ENCODE results near the gene TRAF3. TPM values are rescaled to one million over a fixed set of nuclear protein-coding genes. Genes with fewer than 3 reads are reported as not detected.

TRAF3 gene
- total RNA-seq, 1 donor from 2014 or later = 26.3 TPM

DNA sequence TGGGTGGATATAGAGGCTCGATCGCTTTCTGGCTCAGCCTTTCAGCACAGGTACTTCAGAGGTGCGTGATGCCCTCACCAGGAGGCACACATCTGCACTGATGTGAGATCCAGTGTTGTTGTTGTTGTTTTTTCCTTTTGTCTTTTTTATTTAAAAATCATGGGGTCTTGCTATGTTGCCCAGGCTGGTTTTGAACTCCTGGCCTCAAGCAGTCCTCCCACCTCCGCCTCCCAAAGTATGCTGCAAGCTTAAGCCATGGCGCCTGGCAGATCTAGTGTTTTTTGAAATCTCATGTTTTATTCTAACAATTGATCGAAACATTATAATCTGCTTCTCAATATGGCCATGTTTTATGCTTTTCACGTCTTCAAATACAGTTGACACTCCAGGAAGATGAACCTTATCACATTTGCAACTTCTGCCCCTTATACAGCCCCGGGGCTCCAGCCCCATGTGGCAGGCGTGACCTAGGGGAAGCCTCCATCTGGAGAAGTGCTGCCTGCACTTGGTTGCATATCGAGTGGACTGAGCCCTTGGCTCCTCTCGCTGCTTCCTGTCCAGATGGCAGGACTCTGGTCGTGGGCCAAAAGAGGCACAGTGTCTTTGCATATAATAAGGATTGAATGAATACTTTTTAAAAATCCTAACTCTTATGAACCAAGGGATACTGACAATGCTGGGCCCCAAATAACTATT is 71.7 kb downstream of the TRAF3 start:
- no peak overlapping the region for H3K4me3 Mint-ChIP-seq (ENCODE audit: low read depth)
- H3K27me3 Mint-ChIP-seq = no peaks in the 10 kb centered on the region
- TF ChIP-seq, protein P1, sequence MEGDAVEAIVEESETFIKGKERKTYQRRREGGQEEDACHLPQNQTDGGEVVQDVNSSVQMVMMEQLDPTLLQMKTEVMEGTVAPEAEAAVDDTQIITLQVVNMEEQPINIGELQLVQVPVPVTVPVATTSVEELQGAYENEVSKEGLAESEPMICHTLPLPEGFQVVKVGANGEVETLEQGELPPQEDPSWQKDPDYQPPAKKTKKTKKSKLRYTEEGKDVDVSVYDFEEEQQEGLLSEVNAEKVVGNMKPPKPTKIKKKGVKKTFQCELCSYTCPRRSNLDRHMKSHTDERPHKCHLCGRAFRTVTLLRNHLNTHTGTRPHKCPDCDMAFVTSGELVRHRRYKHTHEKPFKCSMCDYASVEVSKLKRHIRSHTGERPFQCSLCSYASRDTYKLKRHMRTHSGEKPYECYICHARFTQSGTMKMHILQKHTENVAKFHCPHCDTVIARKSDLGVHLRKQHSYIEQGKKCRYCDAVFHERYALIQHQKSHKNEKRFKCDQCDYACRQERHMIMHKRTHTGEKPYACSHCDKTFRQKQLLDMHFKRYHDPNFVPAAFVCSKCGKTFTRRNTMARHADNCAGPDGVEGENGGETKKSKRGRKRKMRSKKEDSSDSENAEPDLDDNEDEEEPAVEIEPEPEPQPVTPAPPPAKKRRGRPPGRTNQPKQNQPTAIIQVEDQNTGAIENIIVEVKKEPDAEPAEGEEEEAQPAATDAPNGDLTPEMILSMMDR (IDR thresholded peaks at IDR 0.05; ENCODE audit: unreplicated experiment) = no peak
- no peak for DNase-seq (ENCODE audit: low spot score, unreplicated experiment)
- H3K36me3 Mint-ChIP-seq (ENCODE audit: insufficient read depth) = peaks cover 3% of the 10 kb centered on the region
- H3K4me1 Mint-ChIP-seq (ENCODE audit: low read depth) = peaks cover 5% of the 10 kb centered on the region
- H3K27ac Mint-ChIP-seq = peak overlapping the region; percentile 92
- H3K9me3 Mint-ChIP-seq (ENCODE audit: low read depth) = no peaks in the 10 kb centered on the region

DNA sequence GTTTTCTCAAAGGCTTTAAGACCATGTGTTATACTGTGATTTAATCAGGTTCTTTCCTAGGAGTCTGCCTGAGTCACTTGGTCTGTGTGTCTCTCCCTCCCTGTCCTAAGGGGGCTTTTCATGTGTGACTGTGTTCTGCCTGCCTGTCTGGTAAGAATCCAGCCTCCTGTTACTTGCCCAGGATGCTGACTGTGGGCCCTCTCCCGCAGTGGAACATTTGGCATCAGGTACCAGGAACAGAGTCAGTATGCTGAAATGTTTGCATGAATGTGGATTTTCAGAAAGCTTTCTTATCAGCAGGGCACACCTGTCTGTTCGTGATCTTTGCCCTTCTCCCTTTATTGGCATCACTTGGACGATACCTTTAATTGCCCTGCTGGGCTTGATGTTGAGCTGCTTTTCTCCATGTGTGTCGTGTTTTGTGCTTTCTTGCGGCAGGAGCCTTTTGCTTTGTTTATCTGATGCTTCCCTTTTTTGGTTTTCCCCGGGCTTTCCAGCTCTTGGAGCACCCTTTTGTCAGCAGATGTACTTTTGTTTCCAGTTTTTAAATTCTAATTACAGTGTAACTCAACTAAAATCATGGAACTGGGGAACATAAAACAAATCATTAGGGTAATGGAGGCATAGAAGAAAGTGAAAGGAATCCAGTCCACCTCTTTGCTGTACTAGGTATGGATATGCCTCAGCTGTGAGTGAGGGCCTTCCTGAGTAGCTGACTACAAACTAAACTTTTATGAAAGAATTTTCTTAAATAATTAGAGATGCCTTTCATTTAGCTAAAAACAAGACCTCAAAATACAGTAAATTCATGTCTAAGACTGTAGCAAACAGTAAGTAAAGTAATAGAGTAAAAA is 72.5 kb downstream of the TRAF3 start:
- TF ChIP-seq, protein P1 (IDR thresholded peaks at IDR 0.05; ENCODE audit: unreplicated experiment) = no peak
- Mint-ChIP-seq H3K27me3 (no peaks in the 10 kb centered on the region), H3K4me3 (ENCODE audit: low read depth) (no peak overlapping the region), H3K4me1 (ENCODE audit: low read depth) (peaks cover 5% of the 10 kb centered on the region), H3K9me3 (ENCODE audit: low read depth) (no peaks in the 10 kb centered on the region), H3K36me3 (ENCODE audit: insufficient read depth) (peaks cover 4% of the 10 kb centered on the region), H3K27ac (peak overlapping the region; percentile 50)
- DNase-seq (ENCODE audit: low spot score, unreplicated experiment) = no peak

DNA sequence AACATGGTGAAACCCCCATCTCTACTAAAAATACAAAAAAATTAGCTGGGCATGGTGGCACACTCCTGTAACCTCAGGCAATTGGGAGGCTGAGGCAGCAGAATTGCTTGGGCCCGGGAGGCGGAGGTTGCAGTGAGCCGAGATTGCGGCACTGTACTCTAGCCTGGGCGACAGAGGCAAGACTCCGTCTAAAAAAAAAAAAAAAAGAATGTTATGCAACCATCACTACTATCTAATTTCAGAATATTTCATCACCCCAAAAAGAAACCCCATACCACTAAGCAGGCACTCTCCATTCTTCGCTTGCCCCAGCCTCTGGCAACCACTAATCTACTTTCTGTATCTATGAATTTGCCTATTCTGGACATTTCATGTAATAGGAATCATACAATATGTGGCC is 76.4 kb downstream of the TRAF3 start:
- Mint-ChIP-seq H3K4me1 (ENCODE audit: low read depth) (peaks cover 5% of the 10 kb centered on the region), H3K27ac (no peak overlapping the region), H3K9me3 (ENCODE audit: low read depth) (peaks cover 8% of the 10 kb centered on the region), H3K4me3 (ENCODE audit: low read depth) (no peak overlapping the region), H3K36me3 (ENCODE audit: insufficient read depth) (peaks cover 21% of the 10 kb centered on the region), H3K27me3 (no peaks in the 10 kb centered on the region)
- TF ChIP-seq, protein P1 (IDR thresholded peaks at IDR 0.05; ENCODE audit: unreplicated experiment) = no peak
- DNase-seq (ENCODE audit: low spot score, unreplicated experiment) = no peak

DNA sequence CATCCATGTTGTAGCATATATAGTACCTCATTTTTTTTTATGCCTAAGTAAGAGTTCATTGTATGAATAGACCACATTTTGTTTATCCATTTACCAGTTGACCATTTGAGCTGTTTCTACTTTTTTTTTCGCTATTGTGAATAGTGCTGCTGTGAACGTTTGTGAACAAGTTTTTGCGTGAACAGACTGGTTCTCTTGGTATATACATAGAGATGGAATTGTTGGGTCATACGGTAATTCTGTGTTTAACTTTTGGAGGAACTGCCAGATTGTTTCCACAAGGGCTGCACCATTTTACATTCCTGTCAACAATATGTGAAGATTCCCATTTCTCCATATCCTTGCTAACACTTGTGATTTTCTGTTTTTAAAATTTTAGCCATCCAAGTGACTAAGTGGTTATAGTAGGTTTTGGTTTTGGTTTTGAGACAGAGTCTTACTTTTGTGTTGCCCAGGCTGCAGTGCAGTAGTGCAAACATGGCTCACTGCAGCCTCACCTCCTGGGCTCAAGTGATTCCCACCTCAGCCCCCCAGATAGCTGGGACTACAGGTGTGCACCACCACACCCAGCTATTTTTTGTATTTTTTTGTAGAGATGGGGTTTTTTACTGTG is 76.9 kb downstream of the TRAF3 start:
- no peak for DNase-seq (ENCODE audit: low spot score, unreplicated experiment)
- Mint-ChIP-seq H3K4me1 (ENCODE audit: low read depth) (peaks cover 5% of the 10 kb centered on the region), H3K36me3 (ENCODE audit: insufficient read depth) (peaks cover 26% of the 10 kb centered on the region), H3K27ac (no peak overlapping the region), H3K4me3 (ENCODE audit: low read depth) (no peak overlapping the region), H3K27me3 (no peaks in the 10 kb centered on the region), H3K9me3 (ENCODE audit: low read depth) (peaks cover 14% of the 10 kb centered on the region)
- TF ChIP-seq, protein P1 (IDR thresholded peaks at IDR 0.05; ENCODE audit: unreplicated experiment) = no peak

DNA sequence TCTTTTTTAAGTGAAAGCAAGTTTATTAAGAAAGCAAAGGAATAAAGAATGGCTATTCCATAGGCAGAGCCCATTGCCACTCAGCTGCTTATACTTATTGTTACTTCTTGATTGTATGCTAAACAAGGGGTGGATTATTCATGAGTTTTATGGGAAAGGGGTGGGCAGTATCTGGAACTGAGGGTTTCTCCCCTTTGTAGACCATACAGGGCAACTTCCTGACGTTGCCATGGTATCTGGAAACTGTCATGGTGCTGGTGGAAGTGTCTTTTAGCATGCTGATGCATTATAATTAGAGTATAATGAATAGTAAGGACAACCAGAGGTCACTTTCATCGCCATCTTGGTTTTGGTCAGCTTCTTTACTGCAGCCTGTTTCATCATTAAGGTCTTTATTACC is 78.9 kb downstream of the TRAF3 start:
- no peak for DNase-seq (ENCODE audit: low spot score, unreplicated experiment)
- peaks cover 22% of the 10 kb centered on the region for H3K9me3 Mint-ChIP-seq (ENCODE audit: low read depth)

More for the DNA sequence above, 78.9 kb downstream of the TRAF3 start:
- Mint-ChIP-seq H3K4me1 (ENCODE audit: low read depth) (no peaks in the 10 kb centered on the region), H3K36me3 (ENCODE audit: insufficient read depth) (peaks cover 36% of the 10 kb centered on the region), H3K4me3 (ENCODE audit: low read depth) (no peak overlapping the region), H3K27me3 (no peaks in the 10 kb centered on the region), H3K27ac (no peak overlapping the region)
- TF ChIP-seq, protein P1 (IDR thresholded peaks at IDR 0.05; ENCODE audit: unreplicated experiment) = no peak
